ENCODE data around the gene DDX10. TPM values are rescaled to one million over a fixed set of nuclear protein-coding genes. Genes with fewer than 3 reads are reported as not detected.

The DDX10 gene
- total RNA-seq, 4 donors from 2014 or later = 11.5 to 22.0 (median 14.3) TPM

- Histone ChIP-seq H3K27ac (replicated peaks in 1 of 4) (no peak overlapping the region), H3K4me1 (peaks cover 0 to 4% (median 2%) of the 10 kb centered on the region in 4 donors), H3K4me3 (no peak overlapping the region), H3K27me3 (no peaks in the 10 kb centered on the region), H3K9me3 (no peaks in the 10 kb centered on the region), H3K36me3 (no peaks in the 10 kb centered on the region)
- DNase-seq (ENCODE audit: extremely low spot score) = no peak
- WGBS = 67% methylated on average over 2 of the region's 2 CpGs
- TF ChIP-seq POLR2A (IDR thresholded peaks at IDR 0.05; ENCODE audit: low read depth) (no peak), POLR2AphosphoS5 (IDR thresholded peaks at IDR 0.05) (no peak), EP300 (IDR thresholded peaks at IDR 0.05) (no peak), CTCF (IDR thresholded peaks at IDR 0.05) (no peak)
- intact Hi-C loops (cut with DNase I) = no loop called here
Observed at GRCh38 chr11:108793611-108794010, 128.7 kb downstream of the DDX10 start.

GRCh38 chr11:108796551-108796950, 131.7 kb downstream of the DDX10 start:
- TF ChIP-seq POLR2AphosphoS5 (IDR thresholded peaks at IDR 0.05) (no peak), EP300 (IDR thresholded peaks at IDR 0.05) (no peak), CTCF (IDR thresholded peaks at IDR 0.05) (no peak), POLR2A (IDR thresholded peaks at IDR 0.05; ENCODE audit: low read depth) (no peak)
- no peaks in the 10 kb centered on the region for H3K9me3 ChIP-seq
- H3K4me1 ChIP-seq = peaks cover 0 to 4% (median 0%) of the 10 kb centered on the region in 4 donors
- no peak for DNase-seq (ENCODE audit: extremely low spot score)
- H3K4me3 ChIP-seq = no peak overlapping the region
- H3K27ac ChIP-seq (replicated peaks in 1 of 4) = no peak overlapping the region
- intact Hi-C loops (cut with DNase I) = no loop called here
- H3K27me3 ChIP-seq = no peaks in the 10 kb centered on the region
- no peaks in the 10 kb centered on the region for H3K36me3 ChIP-seq
- 93% methylated on average over 4 of the region's 4 CpGs for WGBS

- no peak overlapping the region for H3K4me3 ChIP-seq
- H3K27ac ChIP-seq (replicated peaks in 1 of 4) = no peak overlapping the region
- H3K4me1 ChIP-seq = peaks cover 0 to 4% (median 0%) of the 10 kb centered on the region in 4 donors
- H3K27me3 ChIP-seq = no peaks in the 10 kb centered on the region
- H3K36me3 ChIP-seq = no peaks in the 10 kb centered on the region
- WGBS = 97% methylated on average over 4 of the region's 4 CpGs
- no peak for TF ChIP-seq CTCF (IDR thresholded peaks at IDR 0.05)
- no peaks in the 10 kb centered on the region for H3K9me3 ChIP-seq
- intact Hi-C loops (cut with DNase I) = no loop called here
- DNase-seq (ENCODE audit: extremely low spot score) = no peak
Observed at GRCh38 chr11:108797578-108798100, 132.8 kb downstream of the DDX10 start.

- Histone ChIP-seq H3K9me3 (no peaks in the 10 kb centered on the region), H3K27me3 (no peaks in the 10 kb centered on the region), H3K36me3 (no peaks in the 10 kb centered on the region), H3K27ac (replicated peaks in 1 of 4) (no peak overlapping the region), H3K4me3 (no peak overlapping the region), H3K4me1 (no peaks in the 10 kb centered on the region)
- 85% methylated on average over 1 of the region's 1 CpG for WGBS
- no peak for DNase-seq (ENCODE audit: extremely low spot score)
- intact Hi-C loops (cut with DNase I) = no loop called here
- TF ChIP-seq POLR2A (IDR thresholded peaks at IDR 0.05; ENCODE audit: low read depth) (no peak), CTCF (IDR thresholded peaks at IDR 0.05) (no peak), EP300 (IDR thresholded peaks at IDR 0.05) (no peak), POLR2AphosphoS5 (IDR thresholded peaks at IDR 0.05) (no peak)
Observed at GRCh38 chr11:108802492-108802891, 137.6 kb downstream of the DDX10 start.

- Histone ChIP-seq H3K27me3 (no peaks in the 10 kb centered on the region), H3K27ac (replicated peaks in 1 of 4) (no peak overlapping the region), H3K4me3 (no peak overlapping the region), H3K9me3 (no peaks in the 10 kb centered on the region), H3K36me3 (no peaks in the 10 kb centered on the region), H3K4me1 (no peaks in the 10 kb centered on the region)
- no peak for DNase-seq (ENCODE audit: extremely low spot score)
- no peak for TF ChIP-seq EP300 (IDR thresholded peaks at IDR 0.05)
- TF ChIP-seq CTCF (IDR thresholded peaks at IDR 0.05) = no peak
- TF ChIP-seq POLR2A (IDR thresholded peaks at IDR 0.05; ENCODE audit: low read depth) = no peak
- TF ChIP-seq POLR2AphosphoS5 (IDR thresholded peaks at IDR 0.05) = no peak
- intact Hi-C loops (cut with DNase I) = no loop called here
- WGBS = 93% methylated on average over 1 of the region's 1 CpG
Observed at GRCh38 chr11:108803776-108804175, 138.9 kb downstream of the DDX10 start.
